MM.1S (cell line): ENCODE measurements around the gene CREB3L1.

Source experiments
- CTCF ChIP-seq: fragments of 300-600 bp; sonication (generic); IDR thresholded peaks from 2 replicates; pipeline ENCODE4 v1.5.1; 2016; ENCODE audit warnings: antibody characterized with exemption, low read length, mixed read lengths
- EZH2 ChIP-seq: fragments of 300-600 bp; sonication (generic); optimal IDR thresholded peaks from 2 replicates; pipeline ENCODE3; 2017; ENCODE audit warnings: low read depth, mild to moderate bottlenecking, antibody characterized with exemption, low read length, mixed read lengths
- EZH2phosphoT487 ChIP-seq: fragments of 300-600 bp; sonication (generic); IDR thresholded peaks from 2 replicates; pipeline ENCODE4 v1.6.1; 2018; ENCODE audit warnings: antibody characterized with exemption, low read length

GRCh38 chr11:46351148-46351547 lies 73.7 kb downstream of the CREB3L1 start:
- TF ChIP-seq CTCF (no peak), EZH2phosphoT487 (no peak), EZH2 (no peak)
